Neural progenitor cell (in vitro differentiated cells): ENCODE measurements around the gene OGFOD3.

Experiments used
- CTCF ChIP-seq: fragments of 200-600 bp; sonication (generic); IDR thresholded peaks from 2 replicates; pipeline ENCODE4 v1.5.1; 2017; ENCODE audit warnings: antibody characterized with exemption, mild to moderate bottlenecking
- EZH2 ChIP-seq: fragments of 200-600 bp; sonication (generic); IDR thresholded peaks from 2 replicates; pipeline ENCODE4 v1.6.1; 2017; ENCODE audit warnings: antibody characterized with exemption, mild to moderate bottlenecking, moderate library complexity
- EZH2phosphoT487 ChIP-seq: fragments of 200-600 bp; sonication (generic); IDR thresholded peaks from 2 replicates; pipeline ENCODE4 v1.6.1; 2017; ENCODE audit warnings: antibody characterized with exemption

GRCh38 chr17:82435601-82436583 is 17.5 kb upstream of the OGFOD3 start:
- no peak for TF ChIP-seq CTCF
- TF ChIP-seq EZH2: no peak
- no peak for TF ChIP-seq EZH2phosphoT487
